ENCODE measurements around the gene ZNRF1. TPM values are rescaled to one million over a fixed set of nuclear protein-coding genes. Genes with fewer than 3 reads are reported as not detected.

ZNRF1 gene
- total and polyA plus RNA-seq, 2 of the 4 experiments (the other 2 are of a cell fraction), result 8.2 to 20.7 TPM

DNA sequence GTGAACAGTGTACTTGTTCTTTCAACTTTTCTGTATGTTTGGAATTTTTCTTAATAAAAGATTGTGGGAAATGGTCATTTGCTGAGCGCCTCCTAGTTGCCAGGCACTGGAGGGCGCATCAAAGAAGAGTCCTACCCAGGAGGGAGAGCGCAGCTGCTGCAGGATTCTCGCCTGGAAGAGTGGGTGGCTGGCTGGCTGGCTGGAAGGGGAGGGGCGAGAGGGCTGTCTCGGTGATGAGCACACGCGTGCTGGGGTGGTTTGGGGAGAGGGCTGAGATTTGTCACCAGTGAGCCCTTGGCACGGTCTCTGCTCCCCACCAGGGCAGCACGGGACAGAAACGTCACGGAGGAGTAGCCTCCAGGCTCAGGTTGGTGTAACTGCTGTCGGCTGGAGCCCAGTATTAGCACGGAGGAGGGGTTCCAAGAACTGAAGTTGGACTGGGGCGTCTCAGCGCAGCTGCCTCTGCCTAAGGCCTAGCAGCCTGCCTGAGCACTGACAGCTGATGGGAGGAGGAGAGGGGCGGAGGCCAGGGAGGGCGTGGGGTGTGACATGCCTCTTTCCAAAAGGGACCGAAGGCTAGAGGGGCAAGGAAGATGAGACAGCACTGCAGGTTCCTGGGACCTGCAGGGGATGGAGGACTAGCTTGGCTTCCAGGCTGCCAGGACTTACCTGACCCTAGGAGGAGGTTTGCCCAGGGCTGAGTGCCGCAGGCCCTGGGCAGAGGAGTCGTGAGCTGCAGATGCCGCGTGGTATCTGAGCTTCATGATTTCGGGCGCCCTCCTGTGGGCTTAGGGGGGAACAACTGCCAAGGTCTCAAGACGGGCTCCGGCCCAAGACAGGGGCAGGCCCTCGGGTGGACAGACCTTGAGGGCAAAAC, 112.1 kb downstream of the ZNRF1 start (continued):
- peak; percentile 88 for TF ChIP-seq MXI1 (IDR thresholded peaks at IDR 0.05; ENCODE audit: borderline replicate concordance, low read depth, low read length)
- no peak for TF ChIP-seq RCOR1 (IDR thresholded peaks at IDR 0.05; ENCODE audit: insufficient replicate concordance, low read length)
- TF ChIP-seq NFE2L2 (IDR thresholded peaks at IDR 0.05; ENCODE audit: low read depth, low read length), result no peak

GRCh38 chr16:75111514-75111940, 112.7 kb downstream of the ZNRF1 start:
- H4K8ac ChIP-seq (ENCODE audit: low read depth in 2 of 2, low read length in 2 of 2), result no peak overlapping the region
- peak overlapping the region; percentile 74 for H2AK9ac ChIP-seq (replicated peaks; ENCODE audit: low read depth, low read length, poor library complexity)
- no peak overlapping the region for H2BK120ac ChIP-seq (ENCODE audit: low read depth, low read length)
- H2BK20ac ChIP-seq (ENCODE audit: low read depth, low read length), result no peak overlapping the region
- no TSS peak for BruUV-seq (replicated peaks)
- peak overlapping the region; percentile 80 for H2AFZ ChIP-seq (replicated peaks; ENCODE audit: low read length, poor library complexity)
- H3K4ac ChIP-seq (ENCODE audit: low read depth, low read length), result no peak overlapping the region
- no peak overlapping the region for H3K4me2 ChIP-seq (ENCODE audit: low read depth, low read length)
- ChIA-PET CTCF (interaction anchor here (0.6 to 1.9 kb wide), 18 partner anchors 8 to 249 kb away, joined by 3 to 15 read pairs (median 5); partner anchors contain the start of gene ZNRF1), POLR2A (ENCODE audit: unreplicated experiment) (interaction anchor here (0.5 kb wide), 1 partner anchor 332 kb away, joined by 3 read pairs; no protein-coding TSS in a partner anchor)
- intact Hi-C loops (cut with micrococcal nuclease), result loop anchor here (1.0 to 5.0 kb wide), 5 partner anchors 113 to 402 kb away; no protein-coding TSS in a partner anchor
- 28% methylated on average over 3 of the region's 7 CpGs; no CpG with 5 or more reads in 1 of the 2 experiments for WGBS, 2 experiments (ENCODE audit: extremely low coverage in 2 of 2, insufficient read length in 1 of 2)
- no peak overlapping the region for H3K27ac ChIP-seq (ENCODE audit: insufficient read depth, low read length)
- no peak overlapping the region for H3K23ac ChIP-seq (ENCODE audit: low read depth, low read length)
- no peak overlapping the region for H3K4me3 ChIP-seq (ENCODE audit: insufficient read depth, low read depth, low read length)
- no peak overlapping the region for H3K9ac ChIP-seq (ENCODE audit: low read depth, low read length)
- TF ChIP-seq POLR2A (IDR thresholded peaks at IDR 0.05; ENCODE audit: low read depth, low read length), result 0 out of 2 replicates have a peak, but pooled peaks have one; percentile 6
- TF ChIP-seq CEBPB (IDR thresholded peaks at IDR 0.05; ENCODE audit: low read depth, low read length), result no peak
- no peak overlapping the region for H4K91ac ChIP-seq (ENCODE audit: insufficient read depth, low read depth, low read length)
- H3K9me1 ChIP-seq (ENCODE audit: insufficient read depth, low read length), result peaks cover 21% of the 10 kb centered on the region
- no peak overlapping the region for H2BK5ac ChIP-seq (ENCODE audit: low read depth, low read length, poor library complexity, severe bottlenecking)
- no peak overlapping the region for H3K56ac ChIP-seq (ENCODE audit: extremely low read depth, insufficient read depth, low read length)
- ATAC-seq (ENCODE audit: low read depth) (peak; percentile 1; the same call in 1 of the 2 replicates), DNase-seq (no peak)
- no peaks in the 10 kb centered on the region for H3K9me3 ChIP-seq (ENCODE audit: control insufficient read depth, insufficient read depth, low read length)
- no peak overlapping the region for H2BK15ac ChIP-seq (ENCODE audit: low read depth, low read length)
- no peaks in the 10 kb centered on the region; the same call in 1 of the 2 replicates for H3K36me3 ChIP-seq (ENCODE audit: control insufficient read depth, insufficient read depth, low read length)
- peaks cover 35% of the 10 kb centered on the region for H3K4me1 ChIP-seq (ENCODE audit: control insufficient read depth, insufficient read depth, low read length)
- H2AK5ac ChIP-seq (ENCODE audit: low read depth, low read length), result 0 out of 2 replicates have a peak overlapping the region, but pooled peaks have one; percentile 7
- peaks cover 4 to 36% of the 10 kb centered on the region in 2 experiments; a peak in 3 of 4 replicates for H3K79me1 ChIP-seq (ENCODE audit: low read depth in 1 of 2, low read length in 2 of 2)
- no peak overlapping the region for H4K5ac ChIP-seq (ENCODE audit: low read depth, low read length)
- no peaks in the 10 kb centered on the region for H3K27me3 ChIP-seq (ENCODE audit: control insufficient read depth, insufficient read depth, low read length)
- H3K18ac ChIP-seq (ENCODE audit: low read depth, low read length), result no peak overlapping the region
- H3K14ac ChIP-seq (replicated peaks; ENCODE audit: low read depth, low read length), result no peak overlapping the region
- peaks cover 10% of the 10 kb centered on the region for H4K20me1 ChIP-seq (ENCODE audit: insufficient read depth, low read length)
- dilution Hi-C loops (cut with HindIII; ENCODE audit: low sequenced_read_pairs, unreplicated experiment), result no loop called here
- in situ Hi-C loops (cut with MboI; ENCODE audit: low sequenced_read_pairs), result no loop called here
